Measurements from ENCODE around the gene CINP. TPM values are rescaled to one million over a fixed set of nuclear protein-coding genes. Genes with fewer than 3 reads are reported as not detected.
"Not testable (repeated sequence)": the region's sequence is repeated elsewhere in the genome, so short reads cannot be mapped to it uniquely, and the experiment has no call there.

Gene CINP
- total and polyA plus RNA-seq, 2 experiments from 2014 or later = 52.1 to 60.3 TPM

- Histone ChIP-seq H2AFZ (no peak overlapping the region), H4K20me1 (ENCODE audit: insufficient read depth) (no peaks in the 10 kb centered on the region), H3K27ac (no peak overlapping the region), H3K9me2 (ENCODE audit: insufficient read depth) (no peaks in the 10 kb centered on the region), H3K4me1 (ENCODE audit: insufficient read depth) (no peaks in the 10 kb centered on the region; the same call in 1 of the 2 replicates), H3K4me3 (no peak overlapping the region), H3K4me2 (ENCODE audit: unreplicated experiment) (no peak overlapping the region), H3F3A (ENCODE audit: insufficient read depth) (no peaks in the 10 kb centered on the region), H3K9me3 (ENCODE audit: low read depth) (no peaks in the 10 kb centered on the region), H3K9ac (no peak overlapping the region), H3K79me2 (ENCODE audit: insufficient read depth) (peaks cover 8% of the 10 kb centered on the region), H3K27me3 (replicated peaks; ENCODE audit: insufficient read depth) (no peaks in the 10 kb centered on the region), H3K36me3 (ENCODE audit: low read depth) (peaks cover 39% of the 10 kb centered on the region)
- 91 to 94% methylated on average over 3 of the region's 3 CpGs for WGBS, 2 experiments (ENCODE audit: low coverage in 1 of 2, low lambda C conversion rate in 2 of 2, missing lambda C conversion rate in 2 of 2)
- no peak for DNase-seq
- in situ Hi-C loops (cut with MboI) = no loop called here
- TF ChIP-seq EZH2 (IDR thresholded peaks at IDR 0.05; ENCODE audit: insufficient read depth, poor library complexity, severe bottlenecking) (no peak), EZH2phosphoT487 (IDR thresholded peaks at IDR 0.05; ENCODE audit: insufficient read depth, low read depth) (no peak)
Observed at GRCh38 chr14:102356280-102356679, 6.4 kb downstream of the CINP start.

GRCh38 chr14:102353126-102353619, 9.5 kb downstream of the CINP start:
- Histone ChIP-seq H4K20me1 (ENCODE audit: insufficient read depth) (no peaks in the 10 kb centered on the region), H3K4me3 (no peak overlapping the region), H3K9me2 (ENCODE audit: insufficient read depth) (no peaks in the 10 kb centered on the region), H3K9ac (no peak overlapping the region), H3K36me3 (ENCODE audit: low read depth) (peaks cover 36% of the 10 kb centered on the region; the same call in 1 of the 2 replicates), H3F3A (ENCODE audit: insufficient read depth) (no peaks in the 10 kb centered on the region), H3K4me1 (ENCODE audit: insufficient read depth) (no peaks in the 10 kb centered on the region), H3K79me2 (ENCODE audit: insufficient read depth) (no peaks in the 10 kb centered on the region), H3K9me3 (ENCODE audit: low read depth) (no peaks in the 10 kb centered on the region), H3K4me2 (ENCODE audit: unreplicated experiment) (no peak overlapping the region), H2AFZ (no peak overlapping the region), H3K27me3 (replicated peaks; ENCODE audit: insufficient read depth) (no peaks in the 10 kb centered on the region), H3K27ac (no peak overlapping the region)
- 87 to 88% methylated on average over 8 of the region's 8 CpGs for WGBS, 2 experiments (ENCODE audit: low coverage in 1 of 2, low lambda C conversion rate in 2 of 2, missing lambda C conversion rate in 2 of 2)
- in situ Hi-C loops (cut with MboI) = no loop called here
- no peak for DNase-seq
- TF ChIP-seq EZH2phosphoT487 (IDR thresholded peaks at IDR 0.05; ENCODE audit: insufficient read depth, low read depth) (no peak), EZH2 (IDR thresholded peaks at IDR 0.05; ENCODE audit: insufficient read depth, poor library complexity, severe bottlenecking) (no peak)

DNA sequence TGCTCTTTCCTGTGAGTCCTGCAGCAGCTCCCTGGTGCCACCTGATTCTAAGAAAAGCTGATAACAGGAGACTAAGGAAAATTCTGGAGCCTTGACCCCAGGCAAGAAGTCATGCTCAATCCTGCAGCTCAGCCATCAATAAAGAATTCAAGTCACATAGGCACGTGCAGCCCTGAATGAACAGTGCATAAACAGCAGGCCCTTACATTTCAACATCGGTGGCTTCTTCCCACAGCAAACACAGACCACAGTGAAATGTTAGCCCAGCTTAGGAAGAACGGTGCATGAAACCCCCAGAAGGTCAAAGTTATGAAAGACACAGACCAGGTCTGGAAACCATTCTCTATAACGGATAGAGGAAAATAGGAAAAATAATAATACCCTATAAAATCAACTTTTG, 10.5 kb downstream of the CINP start:
- no peak for DNase-seq
- in situ Hi-C loops (cut with MboI) = no loop called here
- H3K4me3 ChIP-seq = no peak overlapping the region
- H3K4me2 ChIP-seq (ENCODE audit: unreplicated experiment) = no peak overlapping the region
- no peaks in the 10 kb centered on the region for H4K20me1 ChIP-seq (ENCODE audit: insufficient read depth)
- no peak for TF ChIP-seq EZH2 (IDR thresholded peaks at IDR 0.05; ENCODE audit: insufficient read depth, poor library complexity, severe bottlenecking)
- TF ChIP-seq EZH2phosphoT487 (IDR thresholded peaks at IDR 0.05; ENCODE audit: insufficient read depth, low read depth) = no peak
- H3F3A ChIP-seq (ENCODE audit: insufficient read depth) = no peaks in the 10 kb centered on the region
- no peak overlapping the region for H2AFZ ChIP-seq
- no peaks in the 10 kb centered on the region for H3K9me3 ChIP-seq (ENCODE audit: low read depth)
- H3K36me3 ChIP-seq (ENCODE audit: low read depth) = peaks cover 33% of the 10 kb centered on the region; the same call in 1 of the 2 replicates
- no peaks in the 10 kb centered on the region for H3K9me2 ChIP-seq (ENCODE audit: insufficient read depth)
- no peak overlapping the region for H3K27ac ChIP-seq
- no peak overlapping the region for H3K9ac ChIP-seq
- H3K4me1 ChIP-seq (ENCODE audit: insufficient read depth) = no peaks in the 10 kb centered on the region
- WGBS, 2 experiments (ENCODE audit: low coverage in 1 of 2, low lambda C conversion rate in 2 of 2, missing lambda C conversion rate in 2 of 2) = 80 to 81% methylated on average over 4 of the region's 4 CpGs
- no peaks in the 10 kb centered on the region for H3K27me3 ChIP-seq (replicated peaks; ENCODE audit: insufficient read depth)
- H3K79me2 ChIP-seq (ENCODE audit: insufficient read depth) = no peaks in the 10 kb centered on the region

DNA sequence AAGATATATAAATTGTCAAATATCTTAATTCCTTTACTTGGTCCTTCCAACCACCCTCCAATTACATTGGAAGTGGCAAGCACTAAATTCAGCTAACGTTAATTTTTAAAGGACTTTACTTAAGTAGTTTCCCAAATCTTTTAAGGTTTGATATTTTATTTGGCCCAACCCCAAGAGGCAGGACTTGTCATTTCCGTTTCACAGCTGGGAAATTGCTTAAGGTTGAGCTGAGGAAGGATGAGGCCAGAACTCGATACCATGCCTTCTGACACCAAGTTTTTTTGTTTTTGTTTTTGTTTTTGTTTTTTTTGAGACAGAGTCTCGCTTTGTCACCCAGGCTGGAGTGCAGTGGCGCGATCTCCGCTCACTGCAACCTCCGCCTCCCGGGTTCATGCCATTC, 11.1 kb downstream of the CINP start:
- H3K4me2 ChIP-seq (ENCODE audit: unreplicated experiment) = not testable (repeated sequence)

GRCh38 chr14:102351023-102351422, 11.7 kb downstream of the CINP start:
- Histone ChIP-seq H3F3A (ENCODE audit: insufficient read depth) (no peaks in the 10 kb centered on the region), H3K27ac (no peak overlapping the region), H3K4me3 (no peak overlapping the region), H3K9me3 (ENCODE audit: low read depth) (no peaks in the 10 kb centered on the region), H3K27me3 (replicated peaks; ENCODE audit: insufficient read depth) (no peaks in the 10 kb centered on the region), H2AFZ (no peak overlapping the region), H3K9me2 (ENCODE audit: insufficient read depth) (no peaks in the 10 kb centered on the region), H3K9ac (no peak overlapping the region), H3K36me3 (ENCODE audit: low read depth) (peaks cover 27% of the 10 kb centered on the region; the same call in 1 of the 2 replicates), H4K20me1 (ENCODE audit: insufficient read depth) (no peaks in the 10 kb centered on the region), H3K4me1 (ENCODE audit: insufficient read depth) (no peaks in the 10 kb centered on the region), H3K4me2 (ENCODE audit: unreplicated experiment) (no peak overlapping the region), H3K79me2 (ENCODE audit: insufficient read depth) (no peaks in the 10 kb centered on the region)
- no peak for DNase-seq
- in situ Hi-C loops (cut with MboI) = no loop called here
- TF ChIP-seq EZH2phosphoT487 (IDR thresholded peaks at IDR 0.05; ENCODE audit: insufficient read depth, low read depth) = no peak
- TF ChIP-seq EZH2 (IDR thresholded peaks at IDR 0.05; ENCODE audit: insufficient read depth, poor library complexity, severe bottlenecking) = no peak
- 97 to 98% methylated on average over 10 of the region's 10 CpGs for WGBS, 2 experiments (ENCODE audit: low coverage in 1 of 2, low lambda C conversion rate in 2 of 2, missing lambda C conversion rate in 2 of 2)

More for the DNA sequence above, 11.1 kb downstream of the CINP start:
- H3K27me3 ChIP-seq (replicated peaks; ENCODE audit: insufficient read depth); in situ Hi-C loops (cut with MboI); H3K79me2 ChIP-seq (ENCODE audit: insufficient read depth); H2AFZ ChIP-seq; H3K4me1 ChIP-seq (ENCODE audit: insufficient read depth); H3K4me3 ChIP-seq; H3K27ac ChIP-seq; H3K9me3 ChIP-seq (ENCODE audit: low read depth); H3F3A ChIP-seq (ENCODE audit: insufficient read depth); H3K9ac ChIP-seq; H4K20me1 ChIP-seq (ENCODE audit: insufficient read depth); H3K9me2 ChIP-seq (ENCODE audit: insufficient read depth): not testable (repeated sequence)
- peaks cover 29% of the 10 kb centered on the region; the same call in 1 of the 2 replicates for H3K36me3 ChIP-seq (ENCODE audit: low read depth)
- peak; percentile 45 for DNase-seq
- 94% methylated on average over 9 of the region's 9 CpGs for WGBS, 2 experiments (ENCODE audit: low coverage in 1 of 2, low lambda C conversion rate in 2 of 2, missing lambda C conversion rate in 2 of 2)
